Aorta (tissue), 5 donors: Measurements from ENCODE around the gene PDZD7. TPM values are rescaled to one million over a fixed set of nuclear protein-coding genes. Genes with fewer than 3 reads are reported as not detected.
"Not testable (repeated sequence)": the region's sequence is repeated elsewhere in the genome, so short reads cannot be mapped to it uniquely, and the experiment has no call there.

ENCODE experiments used
- ATAC-seq: fragments of 200-7000 bp; cut with Tn5 transposase; one replicate; pipeline ENCODE4 v1.9.1; 2022; ENCODE audit warnings: moderate library complexity; ENCODE audit not compliant: low FRiP score
- DNase-seq, 2 donors: peaks; one replicate each; pipeline ENCODE4 v3.0.0-alpha.2; 2020
- H3K27ac ChIP-seq, 2 donors: one replicate each; pipeline ENCODE4 v1.5.1; 2013; ENCODE audit warnings: low read length in 2 of 2, mild to moderate bottlenecking in 2 of 2, moderate library complexity in 2 of 2, control low read depth in 1 of 2, inconsistent platforms in 1 of 2, low read depth in 1 of 2
- H3K27me3 ChIP-seq, 2 donors: one replicate each; pipeline ENCODE4 v1.6.1; 2013; ENCODE audit warnings: control low read depth in 1 of 2, low read length in 1 of 2, mild to moderate bottlenecking in 1 of 2, moderate library complexity in 1 of 2; ENCODE audit not compliant: insufficient read depth in 2 of 2, control insufficient read depth in 1 of 2
- H3K36me3 ChIP-seq, 2 donors: one replicate each; pipeline ENCODE4 v1.6.1; 2013; ENCODE audit warnings: control low read depth in 1 of 2, low read length in 1 of 2, mild to moderate bottlenecking in 1 of 2; ENCODE audit not compliant: insufficient read depth in 2 of 2, control insufficient read depth in 1 of 2
- H3K4me1 ChIP-seq, 2 donors: one replicate each; pipeline ENCODE4 v1.6.1; 2013; ENCODE audit warnings: low read length in 2 of 2, control low read depth in 1 of 2, mild to moderate bottlenecking in 1 of 2, moderate library complexity in 1 of 2; ENCODE audit not compliant: insufficient read depth in 2 of 2, control insufficient read depth in 1 of 2
- H3K4me3 ChIP-seq, 2 donors: one replicate each; pipeline ENCODE4 v1.5.1; 2013; ENCODE audit warnings: low read length in 2 of 2, control low read depth in 1 of 2, mild to moderate bottlenecking in 1 of 2
- H3K9me3 ChIP-seq: one replicate; pipeline ENCODE4 v1.6.1; 2013; ENCODE audit warnings: mild to moderate bottlenecking, low read length; ENCODE audit not compliant: control insufficient read depth
- WGBS, 2 donors: extraction: QIAGEN DNeasy Blood & Tissue Kit; methylation state at CpG; one replicate each; pipeline ENCODE4 v1.1.7; 2013; 5-methylcytosine and 5-hydroxymethylcytosine counted together
- intact Hi-C, 2 donors: fragments of 100-400 bp; cut with DNase I; formaldehyde crosslinking; loops; one replicate each; pipeline versions ENCODE4 v1.14.2 to v1.15.0; 2022
- polyA plus RNA-seq, 2 donors: library from polyadenylated mRNA; stranded (reverse); fragments of 200-250 nt; gene quantifications; one replicate each; pipeline ENCODE4 v1.2.3, GENCODE V29; 2013
- total RNA-seq, 2 donors: library from RNA; stranded (reverse); fragmentation: NEBNext Ultra II Directional; extraction: Animal tissue kit (Norgen Biotek cat#: 25700); gene quantifications; one replicate each; pipeline ENCODE4 v1.2.1, GENCODE V29; 2021
- donor health status: healthy with polysubstance abuse.
- donor health status: Bipolar disorder and iron deficiency.
- donor health status: DM: no; HTN: no; CAD: no.
- donor health status: DM: no; HTN: no; CAD: no.
- donor health status: DM: yes; HTN: yes; CAD: no.

Gene PDZD7
- total and polyA plus RNA-seq, 4 donors = 0.97 to 3.9 (median 1.3) TPM

GRCh38 chr10:100976906-100977305 is 54.0 kb downstream of the PDZD7 start:
- intact Hi-C loops = no loop called here
- DNase-seq (peak in 1 of 2 donors; percentile 7), ATAC-seq (no peak)
- Histone ChIP-seq H3K9me3 (no peaks in the 10 kb centered on the region), H3K27me3 (no peaks in the 10 kb centered on the region), H3K36me3 (peaks cover 3 to 4% of the 10 kb centered on the region in 2 donors), H3K27ac (no peak overlapping the region), H3K4me1 (no peaks in the 10 kb centered on the region), H3K4me3 (no peak overlapping the region)
- 82 to 88% methylated on average over 3 of the region's 3 CpGs for WGBS, 2 donors

DNA sequence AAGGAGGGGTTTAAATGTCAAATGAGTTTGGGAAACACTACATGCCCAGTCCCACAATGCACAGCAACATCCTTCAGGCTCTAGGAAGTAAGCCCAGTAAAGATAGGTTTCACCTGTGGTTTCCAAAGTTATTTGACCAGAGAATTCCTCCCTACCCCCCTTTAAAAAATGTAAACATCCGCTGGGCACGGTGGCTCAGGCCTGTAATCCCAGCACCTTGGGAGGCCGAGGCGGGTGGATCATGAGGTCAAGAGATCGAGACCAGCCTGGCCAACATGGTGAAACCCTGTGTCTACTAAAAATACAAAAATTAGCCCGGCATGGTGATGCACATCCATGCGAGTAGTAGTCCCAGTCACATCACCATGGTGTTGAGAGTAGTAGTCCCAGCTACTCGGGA is 55.5 kb downstream of the PDZD7 start:
- DNase-seq = peak in 1 of 2 donors; percentile 4
- H3K4me1 ChIP-seq, ATAC-seq, H3K27me3 ChIP-seq, H3K4me3 ChIP-seq, H3K36me3 ChIP-seq, H3K27ac ChIP-seq, intact Hi-C loops, H3K9me3 ChIP-seq: not testable (repeated sequence)
- 81 to 82% methylated on average over 8 of the region's 8 CpGs for WGBS, 2 donors

DNA sequence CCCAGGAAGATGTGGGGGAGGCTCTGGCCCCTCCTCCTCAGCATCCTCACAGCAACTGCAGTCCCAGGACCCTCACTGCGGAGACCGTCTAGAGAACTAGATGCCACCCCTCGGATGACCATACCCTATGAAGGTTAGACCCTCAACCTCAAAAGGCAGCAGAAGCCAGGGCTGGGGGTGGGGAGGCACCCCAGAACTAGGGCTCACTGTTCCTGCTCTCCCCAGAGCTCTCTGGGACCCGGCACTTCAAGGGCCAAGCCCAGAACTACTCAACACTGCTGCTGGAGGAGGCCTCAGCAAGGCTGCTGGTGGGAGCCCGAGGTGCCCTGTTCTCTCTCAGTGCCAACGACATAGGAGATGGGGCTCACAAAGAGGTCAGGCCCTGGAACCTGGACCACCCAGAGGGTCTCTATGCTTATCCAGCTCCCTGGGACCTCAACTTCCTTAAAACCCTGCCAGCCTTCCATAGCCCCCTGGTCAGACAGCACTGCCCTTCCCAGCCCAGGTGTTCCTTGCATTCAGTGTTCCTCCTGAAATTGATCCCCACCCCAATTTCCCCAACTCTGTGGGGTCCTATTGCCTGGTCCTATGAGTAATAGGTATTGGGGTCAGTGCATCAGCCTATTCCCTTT is 57.9 kb downstream of the PDZD7 start:
- peak in 1 of 2 donors; percentile 54 for DNase-seq
- no peaks in the 10 kb centered on the region for H3K9me3 ChIP-seq
- intact Hi-C loops = no loop called here
- no peak overlapping the region for H3K4me3 ChIP-seq
- no peaks in the 10 kb centered on the region for H3K27me3 ChIP-seq
- H3K4me1 ChIP-seq = no peaks in the 10 kb centered on the region
- 89 to 91% methylated on average over 6 of the region's 6 CpGs for WGBS, 2 donors
- no peak for ATAC-seq
- no peak overlapping the region for H3K27ac ChIP-seq
- H3K36me3 ChIP-seq = no peaks in the 10 kb centered on the region

DNA sequence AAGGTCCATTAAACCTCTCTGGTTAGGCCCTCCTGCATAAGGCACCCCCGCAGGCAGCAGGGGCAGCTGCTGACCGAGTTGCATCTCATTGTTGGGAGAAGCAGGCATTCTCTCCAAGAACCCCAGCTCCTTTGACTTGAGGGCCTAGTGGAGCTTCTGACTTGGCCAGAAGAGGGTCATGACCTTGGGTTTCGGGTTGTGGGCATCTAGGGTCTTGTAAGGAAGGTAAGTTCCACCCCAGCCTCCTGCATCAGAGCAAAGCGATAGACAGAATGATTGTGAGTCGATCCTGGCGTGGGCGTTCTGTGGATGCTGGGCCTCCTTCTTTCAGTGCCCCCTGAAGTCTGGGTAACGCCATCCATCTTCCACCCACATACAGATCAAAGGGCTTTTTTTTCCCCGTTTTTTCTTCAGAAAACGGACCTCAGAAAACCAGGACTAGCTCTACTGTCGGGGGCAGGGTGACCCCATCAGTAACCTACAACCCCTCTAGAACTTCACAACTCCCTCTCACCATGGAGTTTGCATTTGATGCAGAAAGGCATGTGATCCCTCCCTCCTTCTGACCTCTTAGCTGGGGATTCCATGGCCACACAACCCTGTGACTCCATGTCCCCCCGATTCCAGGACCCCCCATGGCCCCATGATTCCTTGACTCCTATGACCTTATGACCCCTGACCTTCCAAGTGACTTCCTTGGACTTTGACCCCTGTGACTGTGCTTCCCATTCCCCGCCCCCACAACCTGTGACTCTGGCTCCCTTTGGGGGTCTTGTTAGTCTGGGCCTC is 58.6 kb downstream of the PDZD7 start:
- peak in 1 of 2 donors; percentile 36 for DNase-seq
- no peak for ATAC-seq
- no peaks in the 10 kb centered on the region for H3K9me3 ChIP-seq
- 73 to 76% methylated on average over 13 of the region's 13 CpGs for WGBS, 2 donors
- H3K27ac ChIP-seq = no peak overlapping the region
- no peaks in the 10 kb centered on the region for H3K4me1 ChIP-seq
- intact Hi-C loops = no loop called here
- H3K36me3 ChIP-seq = no peaks in the 10 kb centered on the region
- H3K27me3 ChIP-seq = no peaks in the 10 kb centered on the region
- H3K4me3 ChIP-seq = no peak overlapping the region

DNA sequence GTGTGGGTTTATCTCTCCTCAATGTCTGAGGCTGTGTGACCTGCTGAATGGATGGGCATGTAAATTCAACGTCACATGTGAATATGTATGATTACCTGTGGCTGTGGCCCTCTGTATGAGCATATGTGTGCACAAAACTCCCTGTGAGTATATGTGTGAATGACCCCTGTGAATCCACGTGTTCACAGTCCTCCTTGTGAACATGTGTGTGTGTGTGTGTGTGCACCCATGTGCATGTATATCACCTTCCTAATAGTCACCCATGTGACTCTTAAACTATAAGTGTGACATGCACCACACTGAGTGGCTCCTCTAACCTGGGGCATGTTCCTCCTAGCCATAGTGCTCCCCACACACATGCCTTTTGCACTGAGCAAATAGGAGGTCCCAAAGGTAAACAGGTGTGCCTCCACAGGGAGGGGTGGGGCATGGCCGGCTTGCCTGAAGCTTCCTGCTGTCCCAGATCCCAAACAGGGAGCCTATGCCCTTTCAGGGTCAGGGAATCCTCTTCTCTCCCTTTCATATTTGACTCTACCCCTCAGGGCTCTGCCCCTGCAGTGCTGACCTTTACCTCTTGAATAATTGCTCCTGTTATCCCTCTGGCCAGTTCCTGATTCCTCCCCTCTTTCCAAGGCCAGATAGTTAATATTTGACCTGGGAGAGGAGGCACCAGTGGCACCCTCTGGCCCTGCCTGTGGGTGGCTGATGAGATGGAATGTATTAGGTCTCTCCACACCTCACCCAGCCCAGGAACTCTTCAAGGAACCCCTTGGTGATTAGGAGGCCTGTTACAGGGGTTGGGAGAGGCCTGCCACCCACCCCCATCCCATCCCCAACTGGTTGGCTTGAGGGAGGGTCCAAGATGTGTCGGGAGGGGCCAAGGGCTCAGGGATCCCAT is 59.8 kb downstream of the PDZD7 start:
- Histone ChIP-seq H3K4me1 (no peaks in the 10 kb centered on the region), H3K9me3 (no peaks in the 10 kb centered on the region), H3K27me3 (no peaks in the 10 kb centered on the region), H3K36me3 (no peaks in the 10 kb centered on the region), H3K4me3 (no peak overlapping the region), H3K27ac (no peak overlapping the region)
- no peak for ATAC-seq
- peak in 1 of 2 donors; percentile 16 for DNase-seq
- intact Hi-C loops = no loop called here
- 69 to 78% methylated on average over 4 of the region's 4 CpGs for WGBS, 2 donors

DNA sequence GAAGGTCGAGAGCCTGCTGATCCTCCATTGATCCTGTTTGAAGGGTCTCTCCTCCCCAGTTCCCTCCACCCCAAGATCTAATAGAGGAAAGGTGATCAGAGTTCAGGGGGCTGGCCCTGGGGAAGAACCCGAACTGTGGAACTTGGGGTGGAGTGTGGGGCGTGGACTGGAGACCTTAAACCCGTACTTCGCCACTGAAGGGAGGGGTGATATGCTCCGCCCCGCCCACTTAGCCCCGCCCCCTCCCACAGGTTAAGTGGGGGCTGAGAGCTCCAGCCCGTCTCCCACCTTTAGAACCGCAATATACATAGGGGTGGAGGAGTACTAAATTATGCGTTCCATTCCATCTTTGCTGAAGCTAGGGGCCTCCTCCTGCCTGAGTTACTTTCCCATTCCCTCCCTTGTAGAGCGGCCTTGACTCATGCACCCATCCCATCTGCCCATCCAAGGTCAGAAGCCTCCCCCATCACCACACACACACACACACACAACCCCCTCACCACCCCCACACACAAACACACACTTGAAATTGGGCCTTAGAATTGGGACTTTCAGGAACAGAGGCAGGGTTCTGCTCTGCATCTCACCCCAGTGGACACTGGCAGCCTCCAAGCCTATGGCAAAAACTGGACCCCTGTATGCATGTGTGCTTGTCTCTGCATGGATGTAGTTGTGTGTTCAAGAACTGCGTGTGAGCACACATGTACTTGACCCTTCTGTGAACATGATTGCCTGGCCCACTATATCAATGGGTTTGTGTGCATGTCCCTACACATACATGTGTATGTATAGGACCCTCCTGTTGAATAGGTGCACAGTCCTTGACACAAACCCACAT is 60.6 kb downstream of the PDZD7 start:
- H3K4me1 ChIP-seq = no peaks in the 10 kb centered on the region
- WGBS, 2 donors = 41 to 43% methylated on average over 13 of the region's 13 CpGs
- H3K9me3 ChIP-seq = no peaks in the 10 kb centered on the region
- no peak overlapping the region for H3K27ac ChIP-seq
- no peak overlapping the region for H3K4me3 ChIP-seq
- no peaks in the 10 kb centered on the region for H3K36me3 ChIP-seq
- peak in 1 of 2 donors; percentile 70 for DNase-seq
- ATAC-seq = peak; percentile 9
- intact Hi-C loops = no loop called here
- H3K27me3 ChIP-seq = no peaks in the 10 kb centered on the region

DNA sequence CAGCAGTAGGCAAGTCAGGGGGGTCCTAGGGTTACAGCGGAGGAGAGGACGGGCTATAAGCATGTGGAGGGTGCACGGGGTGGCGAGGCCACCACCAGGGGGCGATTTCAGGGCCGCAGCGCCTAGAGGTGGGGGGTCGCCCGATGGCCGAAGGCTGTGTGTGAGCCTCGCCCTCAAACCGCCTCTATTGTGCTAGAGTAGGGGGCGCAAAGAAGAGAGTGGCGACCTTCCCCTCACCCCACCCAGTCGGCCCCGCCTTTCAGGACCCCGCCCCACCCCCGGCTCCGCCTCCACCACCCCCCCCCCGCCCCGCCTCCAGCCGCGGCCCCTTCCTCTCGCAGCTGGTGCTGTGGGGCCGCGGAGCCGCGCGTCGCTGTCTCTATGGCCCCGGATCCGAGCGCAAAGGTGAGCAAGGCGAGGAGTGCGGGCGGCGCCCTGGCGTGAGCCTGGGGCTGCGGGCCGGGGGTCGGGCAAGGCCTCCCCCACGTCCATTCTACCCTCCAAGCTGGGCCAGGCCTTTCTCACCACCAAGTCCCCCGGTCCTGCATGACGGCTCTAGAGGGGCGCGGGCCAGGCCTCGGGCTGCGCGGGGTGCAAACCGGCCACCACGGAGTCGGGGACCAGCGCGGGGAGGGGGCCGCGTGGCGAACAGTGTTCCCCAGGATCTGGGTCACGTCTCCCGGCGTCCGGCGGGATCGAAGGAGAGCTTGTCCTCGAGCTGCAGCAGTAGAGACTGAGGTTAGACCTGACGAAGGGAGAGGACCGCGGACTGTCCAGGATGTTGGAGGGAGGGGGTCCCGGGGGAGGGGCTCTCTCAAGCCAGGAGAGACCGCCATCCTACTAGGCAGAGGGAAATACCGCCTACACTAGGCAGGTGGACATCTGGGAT is 61.5 kb downstream of the PDZD7 start, which contains the start of gene SEMA4G:
TSS of gene SEMA4G (plus strand) at position 318 of the 889 bp plus-strand sequence. CDS start 3,409 bp downstream, outside the sequence.
- peak in 1 of 2 donors; percentile 85 for DNase-seq
- Histone ChIP-seq H3K36me3 (no peaks in the 10 kb centered on the region), H3K27ac (no peak within 1 kb of the TSS), H3K9me3 (no peaks in the 10 kb centered on the region), H3K27me3 (no peaks in the 10 kb centered on the region), H3K4me3 (peak within 1 kb of the TSS; percentile 27 to 35), H3K4me1 (no peaks in the 10 kb centered on the region)
- 2 to 3% methylated on average over 47 to 70 of the region's 70 CpGs for WGBS, 2 donors
- intact Hi-C loops = no loop called here
- ATAC-seq = peak; percentile 64
